GM19372 (cell line): ENCODE results near the gene TAF5L.

ENCODE experiments used
- ATAC-seq: cut with Tn5 transposase; IDR thresholded peaks from one replicate; pipeline ENCODE4 v1.9.1; 2021; ENCODE audit warnings: mild to moderate bottlenecking, low read depth, moderate library complexity; ENCODE audit not compliant: unreplicated experiment

TAF5L gene

GRCh38 chr1:229625915-229626831 lies at the start of gene TAF5L, which contains the start of gene URB2:
Gene TAF5L (minus strand): TSS chr1:229626122. CDS start chr1:229614482, 11,640 bp downstream.
Gene URB2 (plus strand): TSS chr1:229626247. CDS start chr1:229627634, 1,387 bp downstream.
- peak; percentile 84 for ATAC-seq

GRCh38 chr1:229675396-229675795 lies 49.5 kb upstream of the TAF5L start:
- ATAC-seq = no peak

DNA sequence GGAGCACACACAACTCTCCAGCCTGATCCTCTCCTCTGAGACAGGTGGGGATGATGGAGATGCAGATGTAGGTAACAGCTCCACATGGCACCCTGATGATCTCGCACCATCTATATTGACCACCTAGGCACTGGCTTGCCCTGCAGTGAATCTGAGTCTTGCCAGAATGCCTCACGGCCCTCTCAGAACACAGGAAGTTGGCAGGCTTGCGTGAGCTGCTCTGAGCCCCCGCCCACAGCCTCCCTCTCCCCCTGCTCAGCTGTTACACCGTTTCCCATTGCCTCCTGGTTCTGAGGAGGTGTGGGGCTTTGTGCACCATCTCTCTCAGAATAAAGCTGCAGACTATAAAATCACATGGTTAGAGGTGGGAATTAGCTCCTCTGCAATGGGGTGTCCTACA lies 48.1 kb upstream of the TAF5L start:
- no peak for ATAC-seq

DNA sequence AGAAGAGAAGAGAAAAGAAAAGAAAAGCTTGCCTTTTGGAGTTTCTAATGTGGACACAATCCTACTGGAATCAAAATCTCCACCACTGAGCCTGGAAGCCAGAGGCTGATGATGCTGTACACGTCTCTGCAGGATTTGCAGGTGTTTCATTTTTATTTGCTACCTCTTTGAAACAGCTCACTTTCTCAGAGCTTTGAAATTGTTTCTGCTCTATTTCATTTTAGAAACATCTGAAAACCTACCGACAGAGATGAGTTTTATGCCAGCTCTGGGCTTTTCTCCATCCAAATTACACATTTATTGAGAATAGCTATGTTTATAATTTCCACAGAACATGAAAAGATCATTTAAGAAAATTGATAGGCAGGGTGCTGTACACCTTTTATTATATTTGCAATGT lies 46.3 kb upstream of the TAF5L start:
- no peak for ATAC-seq

DNA sequence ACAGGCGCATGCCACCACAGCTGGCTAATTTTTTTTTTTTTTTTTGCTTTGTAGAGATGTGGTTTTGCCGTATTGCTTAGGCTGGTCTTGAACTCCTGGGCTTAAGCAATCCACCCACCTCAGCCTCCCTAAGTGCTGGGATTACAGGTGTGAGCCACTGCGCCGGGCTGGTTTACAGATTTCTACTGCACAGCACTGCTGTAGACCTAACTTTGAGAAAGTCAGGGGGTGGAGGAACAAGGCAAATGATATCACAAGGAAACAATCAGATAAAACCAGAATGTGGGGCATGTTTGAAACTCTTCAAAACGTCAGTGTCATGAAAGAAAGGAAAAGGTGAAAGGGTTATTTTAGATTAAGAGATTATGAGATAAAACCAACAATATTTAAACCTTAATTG lies 45.4 kb upstream of the TAF5L start:
- no peak for ATAC-seq

DNA sequence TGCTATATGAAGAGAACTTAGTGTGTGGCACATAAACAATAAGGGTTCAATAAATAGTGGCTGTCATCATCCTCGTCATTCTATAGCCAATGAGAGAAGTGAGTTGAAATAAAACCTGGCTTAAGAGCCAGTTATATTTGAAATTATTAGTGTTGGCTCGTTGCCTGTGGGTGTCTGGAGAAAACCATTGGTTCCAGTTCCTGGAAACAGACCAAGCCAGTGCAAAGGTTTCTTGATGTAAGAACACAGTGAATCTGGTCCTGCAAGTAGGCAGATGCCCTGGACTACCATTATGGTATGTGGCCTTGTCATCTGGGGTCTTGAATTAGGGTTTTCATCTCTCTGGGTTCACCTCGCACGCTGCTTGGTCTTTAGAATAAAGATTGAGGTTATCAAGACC lies 43.4 kb upstream of the TAF5L start:
- ATAC-seq = no peak

DNA sequence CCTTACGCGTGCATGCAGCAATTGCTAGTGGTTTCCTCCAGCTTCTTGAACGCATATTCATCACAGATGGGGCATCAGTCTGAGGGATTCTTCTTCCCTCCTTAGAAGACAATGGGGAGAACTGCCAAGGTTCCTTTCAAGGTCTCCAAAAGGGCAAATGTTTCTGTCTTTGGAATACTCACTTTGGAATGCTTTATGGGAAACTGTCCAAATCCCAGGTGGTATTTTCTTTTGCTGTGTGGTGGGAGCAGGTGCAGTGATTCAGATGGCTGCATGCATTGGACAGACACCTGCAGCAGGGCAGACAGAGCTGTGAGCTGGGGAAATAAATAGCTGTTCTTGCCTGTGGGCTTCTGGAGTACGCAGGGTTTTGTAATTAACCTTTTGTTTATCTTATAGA lies 40.7 kb upstream of the TAF5L start:
- ATAC-seq = no peak

GRCh38 chr1:229665912-229666558 lies 40.1 kb upstream of the TAF5L start:
- ATAC-seq = no peak

- no peak for ATAC-seq
These were observed 38.3 kb upstream of the TAF5L start for GRCh38 chr1:229664133-229664689.

- ATAC-seq = no peak
These were observed 36.0 kb upstream of the TAF5L start for GRCh38 chr1:229661897-229662296.

- ATAC-seq = peak; percentile 68
These were observed 35.3 kb upstream of the TAF5L start for GRCh38 chr1:229661022-229661877.

DNA sequence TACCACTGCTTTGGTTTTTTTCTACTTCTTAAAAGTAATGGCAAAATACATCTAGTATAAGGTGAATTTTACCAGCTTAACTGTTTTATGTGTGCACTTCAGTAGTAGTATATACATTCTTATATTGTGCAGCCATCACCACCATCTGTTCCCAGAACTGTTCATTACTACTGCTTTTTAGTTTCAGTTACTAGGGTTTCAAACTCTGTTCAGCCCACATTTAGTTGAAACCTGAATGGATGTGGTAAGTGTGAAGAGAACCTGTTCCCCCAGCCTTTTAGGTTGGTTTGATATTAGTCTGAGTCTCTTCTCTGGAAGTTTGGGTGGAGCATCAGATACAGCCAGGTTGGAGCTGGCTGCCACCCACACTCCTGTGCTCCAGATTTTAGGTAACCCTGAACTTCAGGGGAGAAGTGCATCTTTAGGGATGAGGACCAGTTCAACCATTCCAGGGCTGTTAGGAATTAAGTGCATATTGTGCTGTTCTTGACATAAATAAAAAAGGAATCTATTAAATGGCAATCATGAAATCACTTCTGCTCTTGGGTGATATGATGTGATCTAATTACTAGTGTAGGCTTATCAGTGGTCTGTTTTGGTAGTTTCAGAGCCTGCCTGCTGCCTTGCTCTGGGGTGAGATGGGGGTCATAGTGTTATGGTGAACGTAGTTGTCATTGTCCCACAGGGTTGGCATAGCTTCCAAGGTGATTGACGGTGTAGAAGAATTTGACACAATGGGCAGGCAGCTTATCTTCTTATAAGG lies 32.3 kb upstream of the TAF5L start:
- ATAC-seq = no peak

- no peak for ATAC-seq
These were observed 29.9 kb upstream of the TAF5L start for GRCh38 chr1:229655781-229656180.

DNA sequence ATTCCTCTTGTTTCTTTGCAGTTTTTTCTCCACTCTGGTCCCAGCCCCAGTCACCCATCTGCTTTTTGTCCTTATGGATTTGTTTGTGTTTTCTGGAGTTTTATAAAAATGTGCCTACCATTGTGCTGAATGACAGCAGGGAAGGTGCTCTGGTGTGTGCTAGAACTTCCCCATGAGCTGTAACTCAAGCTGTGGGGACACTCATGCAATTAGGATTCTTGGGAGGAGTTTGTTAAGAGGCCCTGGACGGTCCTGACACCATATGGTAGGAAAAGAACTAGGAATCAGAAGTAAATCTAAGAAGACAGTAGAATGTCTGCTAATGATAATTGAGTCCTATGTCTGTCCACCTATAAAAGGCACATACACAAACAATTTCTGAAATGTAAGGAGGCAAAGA lies 27.5 kb upstream of the TAF5L start:
- ATAC-seq = no peak

DNA sequence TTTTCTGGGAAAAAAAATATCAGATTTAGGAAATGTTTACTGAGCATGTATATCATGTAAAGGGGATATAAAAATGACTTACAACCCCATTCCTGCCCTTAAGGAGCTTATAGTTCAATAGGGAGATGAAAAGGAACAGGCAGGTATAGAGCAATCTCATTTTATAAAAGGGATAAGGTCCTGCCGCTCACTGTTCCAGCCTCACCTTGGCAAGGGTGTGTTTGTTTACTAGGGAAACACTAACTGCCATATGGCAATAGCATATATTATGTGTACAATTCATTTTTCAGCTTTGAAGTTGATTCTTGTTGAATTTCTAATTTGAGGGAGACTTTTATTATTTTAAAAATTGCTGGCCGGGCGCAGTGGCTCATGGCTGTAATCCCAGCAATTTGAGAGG lies 25.6 kb upstream of the TAF5L start:
- no peak for ATAC-seq

DNA sequence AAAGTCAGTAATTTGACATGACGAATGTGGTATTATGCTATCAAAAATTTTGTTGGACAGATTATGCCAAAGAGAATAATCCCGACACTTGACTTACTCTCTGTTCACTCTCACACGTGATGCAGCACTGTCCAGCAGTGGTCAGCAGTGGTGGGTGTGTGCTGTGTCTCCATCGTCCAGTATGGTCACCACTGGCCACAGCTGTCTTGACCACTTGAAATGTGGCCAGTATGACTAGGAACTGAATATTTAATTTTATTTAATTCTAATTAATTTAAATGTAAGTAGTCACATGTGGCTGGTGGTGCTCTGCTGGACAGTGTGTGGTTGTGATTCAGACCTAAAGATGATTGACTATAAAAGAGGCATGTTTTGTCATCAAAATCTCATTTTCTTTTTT lies 24.1 kb upstream of the TAF5L start:
- ATAC-seq = no peak

DNA sequence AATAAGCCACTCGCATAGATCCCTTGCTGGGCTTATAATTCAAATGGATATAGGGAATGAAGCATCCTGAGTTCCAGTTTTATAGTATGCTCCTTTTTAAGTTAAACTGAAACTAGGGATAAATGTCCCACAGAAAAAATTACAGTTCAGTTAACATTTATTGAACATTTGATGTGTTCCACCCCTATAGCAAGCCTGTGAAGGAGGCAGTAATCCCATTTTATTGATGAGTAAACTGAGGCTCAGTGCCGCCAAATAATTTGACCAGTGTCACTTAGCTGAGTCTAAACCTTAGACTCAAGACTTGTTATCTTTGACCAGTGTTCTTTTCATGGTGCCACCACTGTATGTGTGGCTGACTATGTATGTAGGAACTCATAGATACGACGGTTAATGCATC lies 22.5 kb upstream of the TAF5L start:
- no peak for ATAC-seq

DNA sequence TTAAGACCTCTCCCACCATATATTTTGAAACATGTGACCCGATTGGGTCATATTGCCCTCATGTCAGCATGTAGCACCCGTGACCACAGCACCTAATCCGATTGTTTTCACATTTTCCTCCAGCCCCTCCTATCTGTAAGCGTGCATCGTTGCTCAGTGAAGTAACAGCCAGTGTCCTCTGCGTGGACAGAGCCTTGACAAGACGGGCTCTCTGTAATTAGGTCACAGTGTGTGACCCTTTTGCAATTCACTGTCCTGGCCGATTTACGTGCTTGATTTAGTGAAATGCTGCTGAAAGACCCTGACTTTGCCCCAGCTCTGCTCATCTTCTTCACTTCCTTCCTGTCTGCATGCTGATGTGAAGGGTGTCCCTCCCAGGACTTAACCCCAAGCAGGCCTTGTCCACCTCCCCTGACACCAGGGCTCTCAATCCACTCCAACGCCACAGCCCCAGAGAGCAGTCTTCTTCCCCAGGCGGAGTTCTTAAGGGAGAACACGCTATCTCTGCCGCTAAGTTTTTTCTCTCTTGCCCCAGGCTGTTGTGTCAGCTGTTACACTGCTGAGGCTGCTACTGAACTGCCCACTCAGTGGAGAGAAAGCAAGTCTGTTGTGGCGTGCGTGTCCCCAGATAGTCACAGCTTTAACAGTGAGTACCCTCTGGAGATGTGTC lies 19.5 kb upstream of the TAF5L start:
- ATAC-seq = no peak

- ATAC-seq = no peak
These were observed 18.2 kb upstream of the TAF5L start for GRCh38 chr1:229643996-229644745.
